OCI-LY1 (cell line): ENCODE results near the gene OR6Y1.

Source experiments
- EZH2 ChIP-seq: fragments of 200-600 bp; sonication (generic), shearing (Covaris generic); IDR thresholded peaks from 2 replicates; pipeline ENCODE4 v1.8.0; 2017; ENCODE audit warnings: borderline replicate concordance, mixed run types, mild to moderate bottlenecking, antibody characterized with exemption, low read length, moderate library complexity, mixed read lengths
- TF ChIP-seq, protein P1 (sequence below): fragments of 200-600 bp; sonication (generic), shearing (Covaris generic); IDR thresholded peaks from 2 replicates; pipeline ENCODE4 v1.5.1; 2017; ENCODE audit warnings: mild to moderate bottlenecking, antibody characterized with exemption, low read length, moderate library complexity, mixed read lengths

DNA sequence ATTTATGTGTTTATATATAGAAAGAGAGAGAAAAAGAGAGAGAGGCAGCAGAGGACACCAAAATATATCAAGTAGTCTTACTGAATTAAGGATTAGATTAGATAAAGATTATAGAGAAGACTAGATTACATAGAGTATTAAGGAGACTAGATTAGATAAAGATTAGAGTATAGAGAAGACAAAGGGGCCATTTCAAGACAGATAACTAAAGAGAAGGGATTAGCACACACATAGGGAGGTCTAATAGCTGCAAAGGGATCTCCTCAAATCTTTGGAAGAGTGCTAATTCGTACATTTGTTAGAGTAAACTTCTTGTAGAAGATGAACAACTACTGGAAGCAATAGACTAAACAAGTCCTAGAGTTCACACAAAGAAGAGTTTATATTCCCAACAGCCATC lies 34.2 kb downstream of the OR6Y1 start:
- TF ChIP-seq, protein P1, sequence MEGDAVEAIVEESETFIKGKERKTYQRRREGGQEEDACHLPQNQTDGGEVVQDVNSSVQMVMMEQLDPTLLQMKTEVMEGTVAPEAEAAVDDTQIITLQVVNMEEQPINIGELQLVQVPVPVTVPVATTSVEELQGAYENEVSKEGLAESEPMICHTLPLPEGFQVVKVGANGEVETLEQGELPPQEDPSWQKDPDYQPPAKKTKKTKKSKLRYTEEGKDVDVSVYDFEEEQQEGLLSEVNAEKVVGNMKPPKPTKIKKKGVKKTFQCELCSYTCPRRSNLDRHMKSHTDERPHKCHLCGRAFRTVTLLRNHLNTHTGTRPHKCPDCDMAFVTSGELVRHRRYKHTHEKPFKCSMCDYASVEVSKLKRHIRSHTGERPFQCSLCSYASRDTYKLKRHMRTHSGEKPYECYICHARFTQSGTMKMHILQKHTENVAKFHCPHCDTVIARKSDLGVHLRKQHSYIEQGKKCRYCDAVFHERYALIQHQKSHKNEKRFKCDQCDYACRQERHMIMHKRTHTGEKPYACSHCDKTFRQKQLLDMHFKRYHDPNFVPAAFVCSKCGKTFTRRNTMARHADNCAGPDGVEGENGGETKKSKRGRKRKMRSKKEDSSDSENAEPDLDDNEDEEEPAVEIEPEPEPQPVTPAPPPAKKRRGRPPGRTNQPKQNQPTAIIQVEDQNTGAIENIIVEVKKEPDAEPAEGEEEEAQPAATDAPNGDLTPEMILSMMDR: no peak
- no peak for TF ChIP-seq EZH2
